HepG2 (cell line): ENCODE data around the gene OGFOD3. TPM values are rescaled to one million over a fixed set of nuclear protein-coding genes. Genes with fewer than 3 reads are reported as not detected.

Experiments used
- AHR ChIP-seq: IDR thresholded peaks from 2 replicates; pipeline ENCODE4 v1.6.1; 2018; ENCODE audit warnings: missing genetic modification reagents, missing compliant biosample characterization
- ATF7-NPFF ChIP-seq: sonication (generic); formaldehyde crosslinking; IDR thresholded peaks from 2 replicates; pipeline ENCODE4 v1.8.1; 2023; ENCODE audit warnings: mild to moderate bottlenecking, low read depth, missing genetic modification reagents, moderate library complexity
- ATM ChIP-seq: fragments of 450-650 bp; IDR thresholded peaks from 2 replicates; pipeline ENCODE4 v1.7.1; 2017; ENCODE audit warnings: mild to moderate bottlenecking, borderline replicate concordance
- ETS1 ChIP-seq: sonication (generic); formaldehyde crosslinking; IDR thresholded peaks from 2 replicates; pipeline ENCODE4 v1.4.0; 2020; ENCODE audit warnings: missing genetic modification reagents
- HMG20A ChIP-seq: IDR thresholded peaks from 2 replicates; pipeline ENCODE4 v1.6.1; 2016; ENCODE audit warnings: borderline replicate concordance
- MEF2D ChIP-seq: sonication (generic); formaldehyde crosslinking; IDR thresholded peaks from 2 replicates; pipeline ENCODE4 v1.5.1; 2020; ENCODE audit warnings: mild to moderate bottlenecking, missing genetic modification reagents
- MIER2 ChIP-seq: IDR thresholded peaks from 2 replicates; pipeline ENCODE4 v1.6.1; 2016; ENCODE audit warnings: missing biosample characterization, missing genetic modification reagents
- NCOA1 ChIP-seq: sonication (generic); formaldehyde crosslinking; IDR thresholded peaks from 2 replicates; pipeline ENCODE4 v1.9.0; 2021; ENCODE audit warnings: missing genetic modification reagents
- SMARCE1 ChIP-seq: fragments of 450-650 bp; IDR thresholded peaks from 2 replicates; pipeline ENCODE4 v1.6.1; 2017; ENCODE audit warnings: borderline replicate concordance
- SRSF1 ChIP-seq: fragments of 200-400 bp; formaldehyde crosslinking; optimal IDR thresholded peaks from 2 replicates; pipeline ENCODE3; 2017; ENCODE audit warnings: mild to moderate bottlenecking, low read depth, low read length, moderate library complexity
- SRSF9 ChIP-seq: fragments of 200-400 bp; formaldehyde crosslinking; IDR thresholded peaks from 2 replicates; pipeline ENCODE4 v1.6.1; 2018; ENCODE audit warnings: borderline replicate concordance, mild to moderate bottlenecking, low read depth, low read length; ENCODE audit not compliant: insufficient read depth, poor library complexity, severe bottlenecking
- STAG1 ChIP-seq: sonication (generic); formaldehyde crosslinking; IDR thresholded peaks from 2 replicates; pipeline ENCODE4 v1.4.0; 2020; ENCODE audit warnings: missing genetic modification reagents
- TCF7L2 ChIP-seq: IDR thresholded peaks from 2 replicates; pipeline ENCODE4 v1.6.1; 2011; ENCODE audit warnings: mild to moderate bottlenecking, low read depth, low read length, moderate library complexity
- ZBTB33 ChIP-seq: sonication (generic); formaldehyde crosslinking; IDR thresholded peaks from 2 replicates; pipeline ENCODE4 v1.4.0; 2020; ENCODE audit warnings: missing genetic modification reagents
- ZFP36L1 ChIP-seq: sonication (generic); formaldehyde crosslinking; IDR thresholded peaks from 2 replicates; pipeline ENCODE4 v1.8.0; 2022; ENCODE audit warnings: mild to moderate bottlenecking, missing genetic modification reagents, moderate library complexity
- ZKSCAN1 ChIP-seq: fragments of 150-350 bp; IDR thresholded peaks from 2 replicates; pipeline ENCODE4 v1.6.1; 2014; ENCODE audit warnings: low read length
- ZNF124 ChIP-seq: sonication (generic); formaldehyde crosslinking; IDR thresholded peaks from 2 replicates; pipeline ENCODE4 v1.4.0; 2020; ENCODE audit warnings: missing genetic modification reagents
- ZNF3 ChIP-seq: IDR thresholded peaks from 2 replicates; pipeline ENCODE4 v1.7.0; 2017; ENCODE audit warnings: inconsistent platforms
- ZNF513 ChIP-seq: sonication (generic); formaldehyde crosslinking; conservative IDR thresholded peaks from 2 replicates; pipeline ENCODE4 v1.5.0; 2020; ENCODE audit warnings: missing genetic modification reagents
- ZNF530 ChIP-seq: sonication (generic); formaldehyde crosslinking; IDR thresholded peaks from 2 replicates; pipeline ENCODE4 v1.5.0; 2020; ENCODE audit warnings: low read depth, mild to moderate bottlenecking, missing genetic modification reagents
- ZNF629 ChIP-seq: sonication (generic); formaldehyde crosslinking; conservative IDR thresholded peaks from 2 replicates; pipeline ENCODE4 v1.5.0; 2020; ENCODE audit warnings: missing genetic modification reagents
- ZNF672 ChIP-seq: sonication (generic); formaldehyde crosslinking; IDR thresholded peaks from 2 replicates; pipeline ENCODE4 v1.8.1; 2022; ENCODE audit warnings: missing genetic modification reagents
- ZNF704 ChIP-seq: sonication (generic); formaldehyde crosslinking; IDR thresholded peaks from 2 replicates; pipeline ENCODE4 v1.8.1; 2023; ENCODE audit warnings: mild to moderate bottlenecking, inconsistent platforms, moderate library complexity, missing genetic modification reagents, borderline replicate concordance
- polyA plus RNA-seq, 8 experiments: library from polyadenylated mRNA; depleted of rRNA in 3 of 8; stranded (reverse) in 7 of 8; unstranded in 1 of 8; fragments of >200 nt; fragmentation: Illumina TruSeq in 4 of 8; extraction: Trizol in 4 of 8; gene quantifications; 2 replicates each; pipeline versions ENCODE4 v1.2.1 to v1.2.3, GENCODE V29; 2011 to 2016; ENCODE audit warnings: low read depth in 4 of 8, missing spikeins in 1 of 8, mixed read lengths in 1 of 8; ENCODE audit not compliant: insufficient read depth in 1 of 8
- total RNA-seq, 5 experiments: library from RNA; depleted of rRNA; stranded (reverse); fragments of >200 nt; fragmentation: Illumina TruSeq; extraction: Trizol; gene quantifications; 2 replicates each; pipeline ENCODE4 v1.2.3, GENCODE V29; 2016; ENCODE audit warnings: low read depth in 1 of 5

The OGFOD3 gene
- total and polyA plus RNA-seq, 2 of the 13 experiments (the other 11 are each of a cell fraction or from before 2014, with no cell fraction given) = 40.0 to 42.1 TPM

GRCh38 chr17:82461827-82462524, 43.6 kb upstream of the OGFOD3 start (continued):
- no peak for TF ChIP-seq ZNF513 (CRISPR knock-in tag)
- no peak; the same call in 1 of the 2 replicates for TF ChIP-seq ZNF124 (CRISPR knock-in tag)
- TF ChIP-seq SRSF9 = no peak
- no peak for TF ChIP-seq ZNF704 (CRISPR knock-in tag)
- no peak for TF ChIP-seq ZBTB33 (CRISPR knock-in tag)
- TF ChIP-seq ATM = no peak
- TF ChIP-seq STAG1 (CRISPR knock-in tag) = no peak; the same call in 1 of the 2 replicates
- TF ChIP-seq ZNF3 (CRISPR knock-in tag) = no peak
- TF ChIP-seq MIER2 (CRISPR knock-in tag) = peak; percentile 47; the same call in 1 of the 2 replicates
- TF ChIP-seq SRSF1 = peak; percentile 34
- TF ChIP-seq NCOA1 (CRISPR knock-in tag) = no peak
- no peak for TF ChIP-seq SMARCE1
- no peak for TF ChIP-seq ETS1 (CRISPR knock-in tag)
- no peak for TF ChIP-seq MEF2D (CRISPR knock-in tag)
- no peak for TF ChIP-seq ZKSCAN1
- TF ChIP-seq ZFP36L1 (CRISPR knock-in tag) = no peak
- TF ChIP-seq HMG20A = peak; percentile 55
- no peak for TF ChIP-seq ZNF629 (CRISPR knock-in tag)
- no peak for TF ChIP-seq ATF7-NPFF (CRISPR knock-in tag)
- TF ChIP-seq ZNF530 (CRISPR knock-in tag) = no peak
- 0 out of 2 replicates have a peak, but pooled peaks have one; percentile 39 for TF ChIP-seq AHR (CRISPR knock-in tag)
- no peak for TF ChIP-seq ZNF672 (CRISPR knock-in tag)
- TF ChIP-seq TCF7L2 = no peak
